GM12891 (cell line): ENCODE data around the gene GTF2B.
"Not testable (repeated sequence)": the region's sequence is repeated elsewhere in the genome, so short reads cannot be mapped to it uniquely, and the experiment has no call there.

Experiments
- DNase-seq: peaks from one replicate; pipeline ENCODE4 v3.0.0; 2011; ENCODE audit warnings: low spot score; ENCODE audit not compliant: insufficient read length
- FAIRE-seq: peaks from 2 replicates; lab custom pipeline; 2011; peaks lifted over from hg19 to GRCh38; lab: Jason Lieb, UNC
- PAX5 ChIP-seq: IDR thresholded peaks from 2 replicates; pipeline ENCODE4 v1.6.1; 2011; ENCODE audit warnings: low read length, moderate library complexity, mild to moderate bottlenecking; ENCODE audit not compliant: insufficient read depth, severe bottlenecking
- POLR2A ChIP-seq: IDR thresholded peaks from 2 replicates; pipeline ENCODE4 v1.6.1; 2011; ENCODE audit warnings: low read depth, low read length, control low read depth
- POLR2AphosphoS5 ChIP-seq: IDR thresholded peaks from 2 replicates; pipeline ENCODE4 v1.6.1; 2011; ENCODE audit warnings: low read depth, low read length, control low read depth
- POU2F2 ChIP-seq: IDR thresholded peaks from 2 replicates; pipeline ENCODE4 v1.6.1; 2011; ENCODE audit warnings: low read depth, mild to moderate bottlenecking, control low read depth, low read length, moderate library complexity
- SPI1 ChIP-seq: IDR thresholded peaks from 2 replicates; pipeline ENCODE4 v1.6.1; 2011; ENCODE audit warnings: low read depth, low read length, control low read depth
- TAF1 ChIP-seq: IDR thresholded peaks from 2 replicates; pipeline ENCODE4 v1.6.1; 2011; ENCODE audit warnings: low read depth, low read length, control low read depth

The GTF2B gene

GRCh38 chr1:88873737-88874349 is 17.5 kb downstream of the GTF2B start:
- DNase-seq (no peak), FAIRE-seq (peak; percentile 16)
- TF ChIP-seq TAF1 (no peak), SPI1 (no peak), POLR2A (no peak), POU2F2 (no peak), PAX5 (no peak), POLR2AphosphoS5 (no peak)

DNA sequence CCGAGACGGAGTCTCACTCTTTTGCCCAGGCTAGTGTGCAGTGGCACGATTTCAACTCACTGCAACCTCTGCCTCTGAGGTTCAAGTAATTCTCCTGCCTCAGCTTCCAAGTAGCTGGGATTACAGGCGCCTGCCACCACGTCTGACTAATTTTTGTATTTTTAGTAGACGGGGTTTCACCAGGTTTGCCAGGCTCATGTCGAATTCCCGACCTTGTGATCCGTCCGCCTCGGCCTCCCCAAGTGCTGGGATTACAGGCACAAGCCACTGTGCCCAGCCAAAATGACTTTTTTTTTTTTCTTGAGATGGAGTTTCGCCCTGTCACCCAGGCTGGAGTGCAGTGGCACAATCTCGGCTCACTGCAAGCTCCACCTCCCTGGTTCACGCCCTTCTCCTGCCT is 21.7 kb downstream of the GTF2B start:
- not testable (repeated sequence) for DNase-seq, FAIRE-seq

- TF ChIP-seq SPI1 = no peak
- TF ChIP-seq TAF1 = no peak
- TF ChIP-seq POU2F2 = no peak
- DNase-seq = no peak
- FAIRE-seq = no peak
Measured at GRCh38 chr1:88867743-88868521, 23.4 kb downstream of the GTF2B start.

DNA sequence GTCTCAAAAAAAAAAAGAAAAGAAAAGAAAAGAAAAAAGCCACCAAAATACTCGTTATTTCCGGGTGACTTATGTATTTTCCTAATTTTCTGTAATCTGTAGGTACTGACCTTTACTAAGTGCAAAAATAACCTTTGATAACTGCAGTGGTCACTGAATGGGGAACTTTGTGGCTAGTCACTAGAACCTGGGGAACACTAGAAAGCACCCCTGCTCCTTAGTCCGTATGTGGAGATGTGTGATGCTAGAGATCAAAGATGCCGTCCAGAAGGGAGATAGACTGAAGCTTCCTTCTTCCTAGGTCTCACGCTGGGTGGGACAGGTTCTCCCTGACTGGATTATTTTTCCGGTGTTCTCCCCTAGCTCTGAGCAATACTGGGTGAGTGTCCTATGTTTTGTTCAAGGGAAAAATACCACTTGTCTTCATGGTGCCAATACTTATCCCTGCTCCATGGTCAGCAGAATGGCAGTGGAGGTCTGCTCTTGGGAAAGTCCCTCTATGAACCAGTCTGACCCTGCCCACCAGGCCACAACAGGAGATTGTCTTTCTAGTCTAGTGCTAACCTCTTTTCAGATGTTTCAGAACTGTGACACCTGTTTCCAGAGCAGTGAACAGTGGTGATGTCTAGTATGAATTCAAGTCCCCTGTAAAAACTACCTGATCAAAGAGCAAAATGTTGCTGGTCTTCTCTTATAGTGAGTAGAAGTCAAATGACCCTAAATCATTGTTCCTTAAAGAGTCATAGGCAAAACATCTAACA is 39.9 kb downstream of the GTF2B start:
- FAIRE-seq (no peak), DNase-seq (no peak)
- no peak for TF ChIP-seq PAX5
- TF ChIP-seq SPI1 = no peak
- no peak for TF ChIP-seq POU2F2
- peak; percentile 67 for TF ChIP-seq POLR2AphosphoS5
- no peak for TF ChIP-seq TAF1
- TF ChIP-seq POLR2A = no peak

GRCh38 chr1:88847643-88848042 is 43.7 kb downstream of the GTF2B start:
- no peak for TF ChIP-seq SPI1
- no peak for TF ChIP-seq POLR2AphosphoS5
- TF ChIP-seq PAX5 = no peak
- no peak for TF ChIP-seq TAF1
- TF ChIP-seq POLR2A = no peak
- TF ChIP-seq POU2F2 = no peak
- no peak for DNase-seq
- no peak for FAIRE-seq

DNA sequence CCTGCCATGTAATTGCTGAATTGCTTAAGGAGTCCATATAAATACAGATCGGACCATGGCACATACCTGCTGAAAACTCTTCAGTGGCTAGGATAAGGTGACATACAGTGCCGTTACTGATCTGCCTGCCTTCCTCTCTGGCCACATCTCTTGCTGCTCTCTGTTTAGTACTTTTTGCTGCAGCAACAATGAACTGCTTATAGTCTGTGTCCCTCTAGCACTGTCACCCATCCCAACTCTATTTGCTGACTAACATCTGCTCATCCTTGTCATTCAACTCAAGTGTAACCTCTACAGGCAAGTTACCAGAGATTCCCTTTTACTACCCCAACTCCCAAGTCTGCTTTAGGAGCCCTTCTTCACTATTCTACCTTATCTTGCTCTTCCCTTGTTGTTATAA is 65.6 kb downstream of the GTF2B start:
- DNase-seq = no peak
- no peak for TF ChIP-seq SPI1
- TF ChIP-seq TAF1 = no peak
- no peak for TF ChIP-seq PAX5
- no peak for TF ChIP-seq POU2F2
- TF ChIP-seq POLR2AphosphoS5 = no peak
- TF ChIP-seq POLR2A = no peak
- FAIRE-seq = no peak

DNA sequence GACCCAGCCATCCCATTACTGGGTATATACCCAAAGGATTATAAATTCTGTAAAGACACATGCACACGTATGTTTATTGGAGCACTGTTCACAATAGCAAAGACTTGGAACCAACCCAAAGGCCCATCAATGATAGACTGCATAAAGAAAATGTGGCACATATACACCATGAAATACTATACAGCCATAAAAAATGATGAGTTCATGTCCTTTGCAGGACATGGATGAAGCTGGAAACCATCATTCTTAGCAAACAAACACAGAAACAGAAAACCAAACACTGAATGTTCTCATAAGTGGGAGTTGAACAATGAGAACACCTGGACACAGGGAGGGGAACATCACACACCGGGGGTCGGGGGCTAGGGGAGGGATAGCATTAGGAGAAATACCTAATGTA is 71.7 kb downstream of the GTF2B start:
- DNase-seq, FAIRE-seq: not testable (repeated sequence)

GRCh38 chr1:88813471-88813870 is 77.9 kb downstream of the GTF2B start:
- TF ChIP-seq POU2F2 = no peak
- no peak for TF ChIP-seq PAX5
- TF ChIP-seq POLR2AphosphoS5 = no peak
- no peak for FAIRE-seq
- DNase-seq = no peak

DNA sequence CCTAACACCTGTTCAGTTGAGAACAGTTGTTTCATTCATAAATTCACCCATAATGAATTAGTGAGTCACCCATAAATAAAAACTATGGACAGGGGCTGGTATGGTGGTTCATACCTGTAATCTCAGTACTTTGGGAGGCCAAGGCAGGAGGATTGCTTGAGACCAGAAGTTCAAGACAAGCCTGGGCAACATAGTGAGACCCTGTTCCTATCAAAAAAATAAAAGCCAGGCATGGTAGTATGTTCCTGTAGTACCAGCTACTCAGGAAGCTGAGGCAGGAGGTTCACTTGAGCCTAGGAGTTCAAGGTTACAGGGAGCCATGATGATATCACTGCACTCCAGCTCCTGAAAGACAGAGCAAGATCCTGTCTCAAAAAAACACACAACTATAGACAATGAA is 79.0 kb downstream of the GTF2B start:
- peak; percentile 16 for FAIRE-seq
- TF ChIP-seq POU2F2 = no peak
- TF ChIP-seq POLR2AphosphoS5 = no peak
- TF ChIP-seq POLR2A = no peak
- TF ChIP-seq PAX5 = no peak
- no peak for TF ChIP-seq TAF1
- TF ChIP-seq SPI1 = no peak
- DNase-seq = no peak

- no peak for DNase-seq
- FAIRE-seq = no peak
- no peak for TF ChIP-seq SPI1
- TF ChIP-seq PAX5 = no peak
- no peak for TF ChIP-seq TAF1
- no peak for TF ChIP-seq POLR2A
- TF ChIP-seq POU2F2 = no peak
- no peak for TF ChIP-seq POLR2AphosphoS5
Measured at GRCh38 chr1:88803444-88803843, 87.9 kb downstream of the GTF2B start.
